ENCODE results near the gene EEF2K. TPM values are rescaled to one million over a fixed set of nuclear protein-coding genes. Genes with fewer than 3 reads are reported as not detected.

Gene EEF2K
- total RNA-seq, 1 donor, result 26.3 TPM

DNA sequence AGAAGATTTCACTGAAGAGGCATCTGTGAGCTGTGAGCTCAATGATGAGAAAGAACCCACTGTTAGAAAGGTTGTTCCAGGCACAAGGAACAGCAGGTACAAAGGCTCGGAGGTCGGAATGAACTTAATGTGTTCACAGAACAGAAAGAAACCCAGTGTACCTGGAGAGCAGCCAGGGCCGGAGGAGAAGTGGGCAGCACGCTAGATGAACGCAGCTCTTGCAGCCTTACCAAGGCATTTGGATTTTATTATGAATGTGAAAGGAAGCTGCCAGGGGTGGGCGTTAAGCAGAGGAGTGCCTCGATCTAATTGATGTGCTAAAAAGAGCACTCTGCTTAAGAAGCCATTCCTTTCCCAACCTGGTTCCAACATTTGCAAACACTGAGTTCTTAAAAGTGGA, 19.0 kb downstream of the EEF2K start:
- TF ChIP-seq, protein P1, sequence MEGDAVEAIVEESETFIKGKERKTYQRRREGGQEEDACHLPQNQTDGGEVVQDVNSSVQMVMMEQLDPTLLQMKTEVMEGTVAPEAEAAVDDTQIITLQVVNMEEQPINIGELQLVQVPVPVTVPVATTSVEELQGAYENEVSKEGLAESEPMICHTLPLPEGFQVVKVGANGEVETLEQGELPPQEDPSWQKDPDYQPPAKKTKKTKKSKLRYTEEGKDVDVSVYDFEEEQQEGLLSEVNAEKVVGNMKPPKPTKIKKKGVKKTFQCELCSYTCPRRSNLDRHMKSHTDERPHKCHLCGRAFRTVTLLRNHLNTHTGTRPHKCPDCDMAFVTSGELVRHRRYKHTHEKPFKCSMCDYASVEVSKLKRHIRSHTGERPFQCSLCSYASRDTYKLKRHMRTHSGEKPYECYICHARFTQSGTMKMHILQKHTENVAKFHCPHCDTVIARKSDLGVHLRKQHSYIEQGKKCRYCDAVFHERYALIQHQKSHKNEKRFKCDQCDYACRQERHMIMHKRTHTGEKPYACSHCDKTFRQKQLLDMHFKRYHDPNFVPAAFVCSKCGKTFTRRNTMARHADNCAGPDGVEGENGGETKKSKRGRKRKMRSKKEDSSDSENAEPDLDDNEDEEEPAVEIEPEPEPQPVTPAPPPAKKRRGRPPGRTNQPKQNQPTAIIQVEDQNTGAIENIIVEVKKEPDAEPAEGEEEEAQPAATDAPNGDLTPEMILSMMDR (IDR thresholded peaks at IDR 0.05; ENCODE audit: insufficient read depth, low read depth, low read length), result no peak
- H3K4me3 ChIP-seq (ENCODE audit: low read depth, low read length), result no peak overlapping the region
- DNase-seq (ENCODE audit: low read depth), result no peak

DNA sequence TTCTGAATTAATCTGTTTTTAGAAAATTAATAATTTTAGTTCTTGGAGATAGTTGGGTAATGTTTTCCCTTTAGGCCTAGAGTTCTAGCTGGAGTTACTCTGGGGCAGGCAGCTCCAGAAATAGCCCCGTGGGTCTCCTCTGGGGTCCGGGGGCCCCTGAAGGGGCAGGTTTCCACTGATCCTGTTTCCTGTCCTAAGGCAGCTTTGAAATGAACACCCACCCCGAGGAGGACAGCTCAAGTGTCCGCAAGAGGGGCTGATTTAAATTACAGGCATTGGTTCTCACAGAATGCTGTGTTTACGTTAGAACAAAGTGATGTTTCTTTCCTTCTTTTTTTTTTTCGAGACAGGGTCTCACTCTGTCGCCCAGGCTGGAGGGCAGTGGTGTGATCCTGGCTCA, 23.8 kb downstream of the EEF2K start:
- TF ChIP-seq, protein P1 (IDR thresholded peaks at IDR 0.05; ENCODE audit: insufficient read depth, low read depth, low read length), result no peak
- H3K4me3 ChIP-seq (ENCODE audit: low read depth, low read length), result no peak overlapping the region

DNA sequence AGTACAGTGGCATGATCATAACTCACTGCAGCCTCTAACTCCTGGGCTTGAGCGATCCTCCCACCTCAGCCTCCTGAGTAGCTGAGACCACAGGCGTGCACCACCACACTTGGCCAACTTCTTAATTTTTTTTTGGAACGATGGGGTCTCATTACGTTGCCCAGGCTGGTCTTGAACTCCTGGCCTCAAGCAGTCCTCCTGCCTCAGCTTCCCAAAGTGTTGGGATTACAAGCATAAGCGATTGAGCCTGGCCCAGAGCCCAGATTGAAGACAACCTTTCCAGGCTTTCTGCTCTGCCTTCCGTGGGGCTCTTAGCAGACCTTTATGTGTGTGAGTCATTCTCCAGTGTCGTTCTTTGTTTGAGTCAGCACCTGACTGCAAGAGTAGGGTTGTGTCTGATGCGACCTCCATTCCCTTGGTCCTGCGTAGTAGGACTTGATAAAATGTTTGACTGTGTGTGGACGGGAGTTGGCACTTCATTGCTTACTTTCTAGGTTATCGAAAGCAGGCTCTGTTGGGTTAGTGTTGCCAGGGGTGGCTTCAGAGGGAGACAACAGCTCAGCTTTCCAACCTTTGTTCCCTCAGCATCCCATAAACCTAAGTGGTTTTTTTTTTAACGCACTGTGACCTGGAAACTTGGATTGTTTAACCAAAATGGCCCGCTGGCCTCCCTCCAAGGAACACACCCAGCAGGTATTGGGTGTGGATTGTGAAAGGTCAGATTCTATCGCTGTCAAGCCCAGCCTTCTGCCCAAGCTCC, 26.4 kb downstream of the EEF2K start:
- H3K4me3 ChIP-seq (ENCODE audit: low read depth, low read length), result no peak overlapping the region
- DNase-seq (ENCODE audit: low read depth), result no peak
- TF ChIP-seq, protein P1 (IDR thresholded peaks at IDR 0.05; ENCODE audit: insufficient read depth, low read depth, low read length), result no peak

More for the DNA sequence above, 23.8 kb downstream of the EEF2K start:
- DNase-seq (ENCODE audit: low read depth), result no peak

DNA sequence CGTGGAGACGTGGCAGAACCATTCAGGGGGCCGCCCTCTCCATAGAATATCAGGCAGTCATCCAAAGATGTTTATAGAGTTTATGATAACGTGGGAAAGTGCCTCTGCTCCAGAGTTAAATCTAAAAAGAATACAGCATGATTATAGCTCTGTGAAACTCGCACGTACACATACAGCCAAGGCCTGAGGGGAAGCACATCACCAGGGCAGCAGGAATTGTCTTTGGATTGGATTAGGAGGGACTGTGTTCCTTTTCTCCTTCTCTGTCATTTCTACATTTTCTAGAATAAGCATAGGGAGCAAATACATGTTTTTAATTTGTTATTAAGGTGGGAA, 26.9 kb downstream of the EEF2K start:
- DNase-seq (ENCODE audit: low read depth), result no peak
- TF ChIP-seq, protein P1 (IDR thresholded peaks at IDR 0.05; ENCODE audit: insufficient read depth, low read depth, low read length), result no peak
- H3K4me3 ChIP-seq (ENCODE audit: low read depth, low read length), result no peak overlapping the region

DNA sequence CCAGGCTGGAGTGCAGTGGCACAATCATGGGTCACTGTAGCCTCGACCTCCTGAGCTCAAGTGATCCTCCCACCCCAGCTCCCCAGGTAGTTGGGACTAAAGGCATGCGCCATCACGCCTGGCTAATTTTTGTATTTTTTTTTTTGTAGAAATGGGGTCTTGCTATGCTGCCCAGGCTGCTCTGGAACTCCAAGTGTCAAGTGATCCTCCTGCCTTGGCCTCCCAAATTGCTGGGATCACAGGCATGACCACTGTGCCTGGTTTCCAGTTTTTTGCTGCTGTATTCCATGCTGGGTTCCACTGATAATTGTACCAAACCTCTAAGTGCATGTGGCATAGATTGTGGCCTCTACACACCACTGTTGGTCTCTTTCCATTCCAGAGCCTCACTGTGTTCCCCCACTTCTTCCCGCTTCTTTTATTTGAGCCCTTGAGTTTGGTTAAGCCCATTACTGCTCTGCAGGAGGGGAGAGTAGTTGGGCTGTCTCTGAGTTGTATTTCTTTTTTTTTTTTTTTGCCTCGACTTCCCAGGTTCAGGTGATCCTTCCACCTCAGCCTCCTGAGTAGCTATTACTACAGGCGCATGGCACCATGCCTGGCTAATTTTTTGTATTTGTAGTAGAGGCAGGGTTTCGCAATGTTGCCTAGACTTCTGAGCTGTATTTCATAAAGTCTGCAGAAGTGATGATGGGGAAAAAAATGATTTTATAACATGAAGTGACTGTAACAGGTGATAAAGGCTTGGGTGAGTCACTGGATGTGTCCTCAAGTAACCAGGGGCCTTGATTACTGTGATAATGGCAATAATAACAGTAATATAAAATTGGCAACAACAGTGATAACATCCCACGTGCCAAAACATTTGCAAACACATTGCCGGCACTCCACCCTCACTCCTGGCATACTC, 30.0 kb downstream of the EEF2K start:
- peak; percentile 37 for DNase-seq (ENCODE audit: low read depth)
- TF ChIP-seq, protein P1 (IDR thresholded peaks at IDR 0.05; ENCODE audit: insufficient read depth, low read depth, low read length), result no peak
- H3K4me3 ChIP-seq (ENCODE audit: low read depth, low read length), result no peak overlapping the region

DNA sequence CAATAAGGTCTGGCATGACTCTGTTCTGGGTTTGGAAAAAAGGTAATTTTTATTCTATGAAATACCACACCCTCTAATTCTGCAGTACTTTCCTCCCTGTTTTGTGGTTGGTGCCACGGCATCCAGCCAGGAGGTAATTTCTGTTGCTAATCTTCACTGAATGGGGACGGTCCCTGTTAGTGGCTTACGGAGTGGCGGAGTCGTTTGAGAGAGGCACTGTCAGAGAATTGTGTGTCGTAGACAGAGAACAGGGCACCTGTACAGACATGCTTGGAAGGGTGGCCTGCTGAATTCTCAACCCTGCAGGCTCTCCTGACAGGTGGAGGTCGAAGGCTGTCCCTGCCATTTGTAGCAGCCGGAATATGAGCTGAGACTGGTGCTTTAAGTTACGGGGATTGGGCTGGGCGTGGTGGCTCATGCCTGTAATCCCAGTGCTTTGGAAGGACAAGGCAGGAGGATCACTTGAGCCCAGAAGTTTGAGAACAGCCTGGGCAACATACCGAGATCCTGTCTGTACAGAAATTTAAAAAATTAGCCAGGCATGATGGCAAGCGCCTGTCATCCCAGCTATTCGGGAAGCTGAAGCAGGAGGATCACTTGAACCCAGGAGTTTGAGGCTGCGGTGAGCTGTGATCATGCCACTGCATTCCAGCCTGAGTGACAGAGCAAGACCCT, 33.2 kb downstream of the EEF2K start:
- no peak overlapping the region for H3K4me3 ChIP-seq (ENCODE audit: low read depth, low read length)
- TF ChIP-seq, protein P1 (IDR thresholded peaks at IDR 0.05; ENCODE audit: insufficient read depth, low read depth, low read length), result no peak
- no peak for DNase-seq (ENCODE audit: low read depth)
